ENCODE data around the gene LEO1. TPM values are rescaled to one million over a fixed set of nuclear protein-coding genes. Genes with fewer than 3 reads are reported as not detected.

LEO1 gene
- total and polyA plus RNA-seq, 2 of the 13 experiments (the other 11 are each of a cell fraction or from before 2014, with no cell fraction given): 17.0 to 60.3 TPM

- TF ChIP-seq ZBED4 (CRISPR knock-in tag; IDR thresholded peaks at IDR 0.05; ENCODE audit: borderline replicate concordance): peak; percentile 86
- TF ChIP-seq ZNF629 (CRISPR knock-in tag; conservative IDR thresholded peaks at IDR 0.05): no peak
- peak; percentile 100 for TF ChIP-seq ETV5 (CRISPR knock-in tag; IDR thresholded peaks at IDR 0.05; ENCODE audit: borderline replicate concordance)
- TF ChIP-seq KLF13 (CRISPR knock-in tag; IDR thresholded peaks at IDR 0.05): no peak
- TF ChIP-seq CBX1 (IDR thresholded peaks at IDR 0.05; ENCODE audit: low read depth): no peak
- no peak; the same call in 1 of the 2 replicates for TF ChIP-seq ZNF224 (CRISPR knock-in tag; IDR thresholded peaks at IDR 0.05)
- no peak for TF ChIP-seq HIVEP1 (CRISPR knock-in tag; IDR thresholded peaks at IDR 0.05)
- peak; percentile 87 for TF ChIP-seq ZNF264 (CRISPR knock-in tag; IDR thresholded peaks at IDR 0.05)
- TF ChIP-seq MED1 (CRISPR knock-in tag; IDR thresholded peaks at IDR 0.05): peak; percentile 99
- no peak for TF ChIP-seq ZNF660 (CRISPR knock-in tag; IDR thresholded peaks at IDR 0.05; ENCODE audit: borderline replicate concordance, low read depth)
- TF ChIP-seq SAP130 (CRISPR knock-in tag; IDR thresholded peaks at IDR 0.05; ENCODE audit: low read depth): peak; percentile 92
- TF ChIP-seq ATF4 (CRISPR knock-in tag; IDR thresholded peaks at IDR 0.05): no peak; a peak in 2 of 4 replicates
- no peak for TF ChIP-seq LCORL (IDR thresholded peaks at IDR 0.05)
- TF ChIP-seq LCORL (CRISPR knock-in tag; IDR thresholded peaks at IDR 0.05): peak; percentile 65; the same call in 1 of the 2 replicates
- TF ChIP-seq ZNF83 (CRISPR knock-in tag; IDR thresholded peaks at IDR 0.05; ENCODE audit: borderline replicate concordance): no peak
- TF ChIP-seq ZNF674 (CRISPR knock-in tag; IDR thresholded peaks at IDR 0.05; ENCODE audit: low read depth): no peak
- TF ChIP-seq HOMEZ (CRISPR knock-in tag; IDR thresholded peaks at IDR 0.05; ENCODE audit: low read depth): peak; percentile 75; the same call in 1 of the 2 replicates
- peak; percentile 66; the same call in 1 of the 2 replicates for TF ChIP-seq SKIL (CRISPR knock-in tag; IDR thresholded peaks at IDR 0.05; ENCODE audit: borderline replicate concordance)
- TF ChIP-seq HNF4A (CRISPR knock-in tag; IDR thresholded peaks at IDR 0.05): peak; percentile 58
- no peak for TF ChIP-seq ZNF740 (CRISPR knock-in tag; IDR thresholded peaks at IDR 0.05)
- no peak for TF ChIP-seq IKZF1 (IDR thresholded peaks at IDR 0.05)
- TF ChIP-seq STAG1 (CRISPR knock-in tag; IDR thresholded peaks at IDR 0.05): peak; percentile 9; the same call in 1 of the 2 replicates
Observed at GRCh38 chr15:52008698-52009434, 37.3 kb upstream of the LEO1 start (continued).

All from HepG2 (cell line).